BLaER1 treated with 17β-estradiol and CSF1 and Interleukin-3, amounts not matched to agents 10 nM and 100 nM (cell line): Measurements from ENCODE around the gene OR52I2.

ENCODE experiments used
- H3K27ac ChIP-seq, 11 experiments: shearing (Covaris generic); formaldehyde crosslinking; 2 replicates each; pipeline ENCODE4 v1.8.1; 2022
- H3K27me3 ChIP-seq, 11 experiments: shearing (Covaris generic); formaldehyde crosslinking; 2 replicates each; pipeline ENCODE4 v1.8.1; 2022
- H3K36me3 ChIP-seq, 11 experiments: shearing (Covaris generic); formaldehyde crosslinking; 2 replicates each; pipeline ENCODE4 v1.8.1; 2022
- H3K4me1 ChIP-seq, 10 experiments: shearing (Covaris generic); formaldehyde crosslinking; 2 replicates each; pipeline ENCODE4 v1.8.1; 2022
- H3K4me2 ChIP-seq, 11 experiments: shearing (Covaris generic); formaldehyde crosslinking; 2 replicates each; pipeline ENCODE4 v1.8.1; 2022
- H3K4me3 ChIP-seq, 10 experiments: shearing (Covaris generic); formaldehyde crosslinking; 2 replicates each; pipeline ENCODE4 v1.8.1; 2022
- H3K9ac ChIP-seq, 11 experiments: shearing (Covaris generic); formaldehyde crosslinking; 2 replicates each; pipeline ENCODE4 v1.8.1; 2022
- H3K9me3 ChIP-seq, 11 experiments: shearing (Covaris generic); formaldehyde crosslinking; replicated peaks in 1 of 11; 2 replicates each; pipeline ENCODE4 v1.8.1; 2022
- H4K20me1 ChIP-seq, 11 experiments: shearing (Covaris generic); formaldehyde crosslinking; 2 replicates each; pipeline ENCODE4 v1.8.1; 2022
- Cebpa-rat ChIP-seq, 11 experiments: shearing (Covaris generic); IDR thresholded peaks; 2 replicates each; pipeline ENCODE4 v1.8.1; 2022

The OR52I2 gene

DNA sequence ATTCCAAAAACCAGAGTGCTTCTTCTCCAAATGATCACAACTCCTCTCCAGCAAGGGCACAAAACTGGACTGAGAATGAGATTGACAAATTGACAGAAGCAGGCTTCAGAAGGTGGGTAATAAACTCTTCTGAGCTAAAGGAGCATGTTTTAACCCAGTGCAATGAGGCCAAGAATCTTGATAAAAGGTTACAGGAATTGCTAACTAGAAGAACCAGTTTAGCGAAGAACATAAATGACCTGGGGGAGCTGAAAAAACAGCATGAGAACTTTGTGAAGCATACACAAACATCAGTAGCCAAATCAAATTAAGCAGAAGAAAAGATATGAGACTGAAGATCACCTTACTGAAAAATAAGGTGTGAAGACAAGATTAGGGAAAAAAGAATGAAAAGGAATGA lies 21.1 kb upstream of the OR52I2 start:
- no peaks in the 10 kb centered on the region for H3K4me1 ChIP-seq
- H3K36me3 ChIP-seq: no peaks in the 10 kb centered on the region
- peaks cover 8 to 32% (median 11%) of the 10 kb centered on the region in 11 experiments; a peak in 18 of 22 replicates for H3K9me3 ChIP-seq
- no peak overlapping the region for H3K4me2 ChIP-seq
- no peak overlapping the region for H3K4me3 ChIP-seq
- no peak overlapping the region for H3K9ac ChIP-seq
- no peak for TF ChIP-seq Cebpa-rat (IDR thresholded peaks at IDR 0.05)
- no peaks in the 10 kb centered on the region for H4K20me1 ChIP-seq
- no peaks in the 10 kb centered on the region for H3K27me3 ChIP-seq
- no peak overlapping the region for H3K27ac ChIP-seq

DNA sequence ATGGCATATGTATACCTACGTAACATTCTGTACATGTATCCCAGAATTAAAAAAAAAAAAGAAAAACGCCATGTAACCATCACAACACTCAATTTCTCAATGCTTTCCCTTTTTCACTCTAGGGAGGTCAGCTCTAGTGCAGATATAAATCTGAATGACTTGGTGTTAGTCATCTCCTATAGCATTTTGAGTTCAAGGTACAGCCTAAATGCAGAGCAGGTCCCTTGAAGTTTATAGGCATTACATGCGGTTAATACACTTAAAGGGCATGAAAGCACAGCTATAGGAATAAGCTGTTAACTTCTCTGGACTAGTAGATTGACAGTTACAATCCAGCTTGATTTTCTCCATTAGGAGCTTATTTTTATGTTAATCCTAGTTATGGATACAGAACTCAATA lies 16.2 kb upstream of the OR52I2 start:
- H3K4me1 ChIP-seq: no peaks in the 10 kb centered on the region
- TF ChIP-seq Cebpa-rat (IDR thresholded peaks at IDR 0.05): no peak
- no peak overlapping the region for H3K4me2 ChIP-seq
- peaks cover 13 to 48% (median 21%) of the 10 kb centered on the region in 11 experiments; a peak in 20 of 22 replicates for H3K9me3 ChIP-seq
- no peak overlapping the region for H3K27ac ChIP-seq
- H3K36me3 ChIP-seq: 0 out of 22 replicates have a peak, but pooled peaks cover 0 to 3% (median 0%) of the 10 kb centered on the region in 11 experiments
- no peak overlapping the region for H3K9ac ChIP-seq
- peaks cover 0 to 10% (median 0%) of the 10 kb centered on the region in 11 experiments; a peak in 2 of 22 replicates for H3K27me3 ChIP-seq
- no peak overlapping the region for H3K4me3 ChIP-seq
- H4K20me1 ChIP-seq: no peaks in the 10 kb centered on the region

DNA sequence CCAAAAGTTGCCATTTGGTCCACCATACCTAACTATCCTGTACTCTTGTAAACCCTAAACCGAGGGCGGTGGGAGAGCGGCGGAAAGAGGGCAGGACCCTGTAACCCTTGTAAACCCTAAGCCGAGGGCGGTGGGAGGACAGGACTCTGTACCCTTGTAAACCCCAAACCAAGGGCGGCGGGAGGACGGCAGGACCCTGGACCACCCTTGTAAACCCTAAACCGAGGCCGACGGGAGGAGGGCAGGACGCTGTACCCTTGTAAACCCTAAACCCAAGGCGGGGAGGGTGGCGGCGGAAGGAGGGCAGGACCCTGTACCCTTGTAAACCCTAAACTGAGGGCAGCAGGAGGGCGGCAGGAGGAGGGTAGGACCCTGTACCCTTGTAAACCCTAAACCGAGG lies 12.5 kb upstream of the OR52I2 start:
- Histone ChIP-seq H3K4me2 (no peak overlapping the region), H3K27me3 (peaks cover 0 to 47% (median 0%) of the 10 kb centered on the region in 11 experiments; a peak in 7 of 22 replicates), H3K27ac (no peak overlapping the region), H3K9me3 (peaks cover 10 to 25% (median 17%) of the 10 kb centered on the region in 11 experiments; a peak in 19 of 22 replicates), H3K4me1 (no peaks in the 10 kb centered on the region), H3K36me3 (0 out of 22 replicates have a peak, but pooled peaks cover 0 to 3% (median 0%) of the 10 kb centered on the region in 11 experiments), H3K4me3 (no peak overlapping the region), H3K9ac (no peak overlapping the region), H4K20me1 (no peaks in the 10 kb centered on the region; a peak in 1 of 22 replicates)
- TF ChIP-seq Cebpa-rat (IDR thresholded peaks at IDR 0.05): no peak

GRCh38 chr11:4576880-4577279 lies 4.7 kb upstream of the OR52I2 start:
- no peak overlapping the region for H3K4me2 ChIP-seq
- H3K27ac ChIP-seq: no peak overlapping the region
- no peak overlapping the region for H3K9ac ChIP-seq
- peaks cover 9 to 19% (median 11%) of the 10 kb centered on the region in 10 experiments for H3K4me1 ChIP-seq
- no peaks in the 10 kb centered on the region for H3K9me3 ChIP-seq
- no peak overlapping the region for H3K4me3 ChIP-seq
- no peaks in the 10 kb centered on the region for H3K36me3 ChIP-seq
- H4K20me1 ChIP-seq: peaks cover 0 to 9% (median 0%) of the 10 kb centered on the region in 11 experiments; a peak in 4 of 22 replicates
- H3K27me3 ChIP-seq: peaks cover 0 to 97% (median 0%) of the 10 kb centered on the region in 11 experiments; a peak in 7 of 22 replicates
- no peak for TF ChIP-seq Cebpa-rat (IDR thresholded peaks at IDR 0.05)

DNA sequence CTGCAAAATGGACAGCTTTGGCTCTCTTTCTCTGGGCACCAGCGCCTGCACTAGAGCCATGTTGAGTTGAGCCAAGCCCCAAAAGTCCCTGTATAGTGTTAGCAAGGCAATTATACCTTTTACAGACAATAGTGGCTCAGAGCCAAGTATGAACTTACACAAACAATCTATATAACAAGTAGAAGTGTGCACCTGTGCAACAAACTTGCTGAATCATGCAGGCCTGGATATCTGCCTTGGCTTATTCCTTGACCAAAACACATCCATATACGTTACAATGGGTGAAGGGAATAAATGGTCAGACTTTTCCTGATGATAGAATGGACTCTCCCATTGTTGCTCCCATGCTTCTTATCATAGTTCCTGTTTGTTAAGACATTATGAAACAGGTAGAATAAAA lies 3.8 kb upstream of the OR52I2 start:
- Histone ChIP-seq H3K36me3 (no peaks in the 10 kb centered on the region), H4K20me1 (peaks cover 0 to 9% (median 0%) of the 10 kb centered on the region in 11 experiments; a peak in 4 of 22 replicates), H3K4me3 (no peak overlapping the region), H3K9me3 (no peaks in the 10 kb centered on the region), H3K4me1 (peaks cover 9 to 19% (median 11%) of the 10 kb centered on the region in 10 experiments), H3K4me2 (no peak overlapping the region), H3K27me3 (peaks cover 0 to 91% (median 0%) of the 10 kb centered on the region in 11 experiments; a peak in 7 of 22 replicates), H3K9ac (no peak overlapping the region), H3K27ac (no peak overlapping the region)
- no peak for TF ChIP-seq Cebpa-rat (IDR thresholded peaks at IDR 0.05)

- no peak for TF ChIP-seq Cebpa-rat (IDR thresholded peaks at IDR 0.05)
- no peak overlapping the region for H3K4me3 ChIP-seq
- no peaks in the 10 kb centered on the region for H3K36me3 ChIP-seq
- H3K9ac ChIP-seq: no peak overlapping the region
- peaks cover 0 to 83% (median 0%) of the 10 kb centered on the region in 11 experiments; a peak in 7 of 22 replicates for H3K27me3 ChIP-seq
- no peak overlapping the region for H3K4me2 ChIP-seq
- H3K9me3 ChIP-seq: no peaks in the 10 kb centered on the region
- H3K27ac ChIP-seq: no peak overlapping the region
- H4K20me1 ChIP-seq: peaks cover 0 to 9% (median 0%) of the 10 kb centered on the region in 11 experiments; a peak in 4 of 22 replicates
- H3K4me1 ChIP-seq: peaks cover 9 to 19% (median 11%) of the 10 kb centered on the region in 10 experiments
Observed at GRCh38 chr11:4578624-4579023, 2.9 kb upstream of the OR52I2 start.

DNA sequence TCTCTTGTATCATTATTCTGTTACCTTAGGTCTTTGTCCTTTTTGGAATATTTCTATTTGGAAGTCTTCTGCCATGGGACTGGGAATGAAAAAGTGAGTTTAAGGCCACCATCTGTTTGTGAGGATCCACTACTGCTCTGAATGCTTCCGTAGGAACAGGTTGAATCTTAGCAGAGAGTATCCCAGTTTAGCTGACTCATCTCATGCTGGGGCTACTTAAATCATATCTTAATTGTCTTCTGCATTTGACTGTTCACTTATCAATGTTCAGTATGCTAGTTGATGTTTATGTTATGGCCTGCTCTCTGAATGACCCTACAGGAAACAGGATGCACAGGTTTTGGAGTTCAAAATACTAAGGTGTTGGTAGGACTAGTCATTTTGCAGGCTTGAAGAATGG lies 1.4 kb upstream of the OR52I2 start:
- Histone ChIP-seq H4K20me1 (peaks cover 0 to 9% (median 0%) of the 10 kb centered on the region in 11 experiments; a peak in 4 of 22 replicates), H3K27ac (no peak overlapping the region), H3K4me3 (no peak overlapping the region), H3K4me1 (peaks cover 9 to 19% (median 11%) of the 10 kb centered on the region in 10 experiments), H3K9me3 (no peaks in the 10 kb centered on the region), H3K4me2 (no peak overlapping the region), H3K27me3 (peaks cover 0 to 72% (median 0%) of the 10 kb centered on the region in 11 experiments; a peak in 7 of 22 replicates), H3K36me3 (no peaks in the 10 kb centered on the region), H3K9ac (no peak overlapping the region)
- no peak for TF ChIP-seq Cebpa-rat (IDR thresholded peaks at IDR 0.05)

GRCh38 chr11:4589017-4589416 lies 7.5 kb downstream of the OR52I2 start:
- H3K4me1 ChIP-seq: peaks cover 0 to 7% (median 0%) of the 10 kb centered on the region in 10 experiments; a peak in 2 of 20 replicates
- no peak overlapping the region for H3K4me2 ChIP-seq
- no peaks in the 10 kb centered on the region for H4K20me1 ChIP-seq
- H3K4me3 ChIP-seq: no peak overlapping the region
- TF ChIP-seq Cebpa-rat (IDR thresholded peaks at IDR 0.05): no peak
- 0 out of 22 replicates have a peak, but pooled peaks cover 0 to 9% (median 0%) of the 10 kb centered on the region in 11 experiments for H3K27me3 ChIP-seq
- no peaks in the 10 kb centered on the region for H3K36me3 ChIP-seq
- no peak overlapping the region for H3K27ac ChIP-seq
- H3K9me3 ChIP-seq: no peaks in the 10 kb centered on the region
- no peak overlapping the region for H3K9ac ChIP-seq

DNA sequence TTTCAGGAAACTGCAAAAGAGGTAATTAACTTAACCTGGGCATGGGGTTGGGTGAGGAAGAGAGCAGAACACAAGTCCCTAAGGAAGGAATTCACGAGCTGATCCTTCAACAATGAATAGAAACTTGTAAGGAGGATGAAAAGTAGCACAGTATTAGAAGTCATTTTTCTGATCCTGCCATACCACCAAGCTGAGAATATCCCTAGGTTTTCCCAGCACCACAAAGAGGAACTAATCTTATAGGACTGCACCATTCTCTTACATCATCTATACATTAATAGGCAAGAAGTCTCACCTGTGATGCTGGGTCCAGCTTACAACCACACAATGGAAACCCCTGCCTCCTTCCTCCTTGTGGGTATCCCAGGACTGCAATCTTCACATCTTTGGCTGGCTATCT lies 12.2 kb downstream of the OR52I2 start, which contains the start of gene OR52I1:
Gene OR52I1 (plus strand): TSS at position 301 of the 400 bp plus-strand sequence. CDS start 0 bp downstream, at position 301.
- Histone ChIP-seq H3K36me3 (peaks cover 4 to 20% (median 10%) of the 10 kb centered on the region in 11 experiments; a peak in 12 of 22 replicates), H3K27ac (peak within 1 kb of the TSS in 2 of 11 experiments; percentile 41 to 54; a peak in 2 of 22 replicates), H4K20me1 (no peaks in the 10 kb centered on the region), H3K4me2 (peak within 1 kb of the TSS in 2 of 11 experiments; percentile 47 to 60; a peak in 4 of 22 replicates), H3K27me3 (0 out of 22 replicates have a peak, but pooled peaks cover 0 to 9% (median 0%) of the 10 kb centered on the region in 11 experiments), H3K4me3 (no peak within 1 kb of the TSS), H3K4me1 (peaks cover 0 to 7% (median 0%) of the 10 kb centered on the region in 10 experiments; a peak in 2 of 20 replicates), H3K9me3 (no peaks in the 10 kb centered on the region), H3K9ac (no peak within 1 kb of the TSS)
- TF ChIP-seq Cebpa-rat (IDR thresholded peaks at IDR 0.05): no peak
